ENCODE data around the gene STAC2. TPM values are rescaled to one million over a fixed set of nuclear protein-coding genes. Genes with fewer than 3 reads are reported as not detected.

STAC2 gene
- total RNA-seq, 2 experiments from 2014 or later: 0.03 TPM; not detected in 1

GRCh38 chr17:39218906-39219305 is 6.8 kb downstream of the STAC2 start:
- POLR2A ChIA-PET: no interaction called here
- no peak overlapping the region for H3K4me2 ChIP-seq (ENCODE audit: low read length)
- H3K27ac ChIP-seq (ENCODE audit: low read depth, low read length, poor library complexity, severe bottlenecking): no peak overlapping the region
- H4K20me1 ChIP-seq (ENCODE audit: insufficient read depth, low read length): no peaks in the 10 kb centered on the region
- no peaks in the 10 kb centered on the region for H3K4me1 ChIP-seq (ENCODE audit: insufficient read depth, low read length, poor library complexity, severe bottlenecking)
- no peaks in the 10 kb centered on the region for H3K36me3 ChIP-seq (ENCODE audit: insufficient read depth, low read length)
- CTCF ChIA-PET (ENCODE audit: unreplicated experiment): interaction anchor here (0.7 kb wide), 1 partner anchor 17 kb away, joined by 3 read pairs; no protein-coding TSS in a partner anchor
- intact Hi-C loops (cut with micrococcal nuclease; ENCODE audit: unreplicated experiment): no loop called here
- H3K79me2 ChIP-seq (ENCODE audit: insufficient read depth, low read depth, low read length): no peaks in the 10 kb centered on the region
- no peak for DNase-seq (ENCODE audit: low spot score)
- BruUV-seq (replicated peaks): no TSS peak
- TF ChIP-seq EZH2phosphoT487 (IDR thresholded peaks at IDR 0.05; ENCODE audit: borderline replicate concordance, low read depth, low read length) (no peak), CTCF (conservative IDR thresholded peaks at IDR 0.05; ENCODE audit: low read length) (no peak)
- no peaks in the 10 kb centered on the region for H3K9me3 ChIP-seq (ENCODE audit: low read length)
- H3K4me3 ChIP-seq (ENCODE audit: low read depth, low read length, poor library complexity, severe bottlenecking): no peak overlapping the region
- H3K9me2 ChIP-seq (ENCODE audit: insufficient read depth, low read length): no peaks in the 10 kb centered on the region
- no peak overlapping the region for H2AFZ ChIP-seq (ENCODE audit: low read length)

GRCh38 chr17:39217734-39218369 is 7.9 kb downstream of the STAC2 start:
- no peaks in the 10 kb centered on the region for H3K79me2 ChIP-seq (ENCODE audit: insufficient read depth, low read depth, low read length)
- CTCF ChIA-PET (ENCODE audit: unreplicated experiment): no interaction called here
- H4K20me1 ChIP-seq (ENCODE audit: insufficient read depth, low read length): no peaks in the 10 kb centered on the region
- POLR2A ChIA-PET: interaction anchor here (1.2 kb wide), 1 partner anchor 9 kb away, joined by 4 read pairs; no protein-coding TSS in a partner anchor
- TF ChIP-seq EZH2phosphoT487 (IDR thresholded peaks at IDR 0.05; ENCODE audit: borderline replicate concordance, low read depth, low read length) (no peak), CTCF (conservative IDR thresholded peaks at IDR 0.05; ENCODE audit: low read length) (no peak)
- H3K4me3 ChIP-seq (ENCODE audit: low read depth, low read length, poor library complexity, severe bottlenecking): no peak overlapping the region
- H3K27ac ChIP-seq (ENCODE audit: low read depth, low read length, poor library complexity, severe bottlenecking): no peak overlapping the region
- no peak overlapping the region for H3K4me2 ChIP-seq (ENCODE audit: low read length)
- H3K9me2 ChIP-seq (ENCODE audit: insufficient read depth, low read length): no peaks in the 10 kb centered on the region
- H2AFZ ChIP-seq (ENCODE audit: low read length): no peak overlapping the region
- H3K9me3 ChIP-seq (ENCODE audit: low read length): no peaks in the 10 kb centered on the region
- H3K36me3 ChIP-seq (ENCODE audit: insufficient read depth, low read length): no peaks in the 10 kb centered on the region
- no TSS peak for BruUV-seq (replicated peaks)
- DNase-seq (ENCODE audit: low spot score): no peak
- intact Hi-C loops (cut with micrococcal nuclease; ENCODE audit: unreplicated experiment): no loop called here
- no peaks in the 10 kb centered on the region for H3K4me1 ChIP-seq (ENCODE audit: insufficient read depth, low read length, poor library complexity, severe bottlenecking)

GRCh38 chr17:39213852-39214251 is 11.9 kb downstream of the STAC2 start:
- H3K4me1 ChIP-seq (ENCODE audit: insufficient read depth, low read length, poor library complexity, severe bottlenecking): peaks cover 29% of the 10 kb centered on the region

More at GRCh38 chr17:39213852-39214251, 11.9 kb downstream of the STAC2 start:
- Histone ChIP-seq H3K4me2 (ENCODE audit: low read length) (no peak overlapping the region), H3K9me2 (ENCODE audit: insufficient read depth, low read length) (no peaks in the 10 kb centered on the region), H3K27ac (ENCODE audit: low read depth, low read length, poor library complexity, severe bottlenecking) (no peak overlapping the region), H3K4me3 (ENCODE audit: low read depth, low read length, poor library complexity, severe bottlenecking) (no peak overlapping the region), H3K79me2 (ENCODE audit: insufficient read depth, low read depth, low read length) (no peaks in the 10 kb centered on the region), H3K9me3 (ENCODE audit: low read length) (no peaks in the 10 kb centered on the region), H4K20me1 (ENCODE audit: insufficient read depth, low read length) (no peaks in the 10 kb centered on the region), H2AFZ (ENCODE audit: low read length) (no peak overlapping the region), H3K36me3 (ENCODE audit: insufficient read depth, low read length) (no peaks in the 10 kb centered on the region)
- ChIA-PET CTCF (ENCODE audit: unreplicated experiment) (interaction anchor here (0.6 kb wide), 1 partner anchor 127 kb away, joined by 5 read pairs; no protein-coding TSS in a partner anchor), POLR2A (no interaction called here)
- TF ChIP-seq CTCF (conservative IDR thresholded peaks at IDR 0.05; ENCODE audit: low read length) (no peak), EZH2phosphoT487 (IDR thresholded peaks at IDR 0.05; ENCODE audit: borderline replicate concordance, low read depth, low read length) (no peak)
- no TSS peak for BruUV-seq (replicated peaks)
- intact Hi-C loops (cut with micrococcal nuclease; ENCODE audit: unreplicated experiment): no loop called here
- no peak for DNase-seq (ENCODE audit: low spot score)

Data from OCI-LY7 (cell line).